TTC549 (cell line): ENCODE results near the gene PLEKHH2.
A peak's percentile ranks its signal among the peaks of the same experiment; 100 is the strongest.
"Not testable (repeated sequence)": the region's sequence is repeated elsewhere in the genome, so short reads cannot be mapped to it uniquely, and the experiment has no call there.

Experiments used
- FAIRE-seq: peaks from 2 replicates; lab custom pipeline; 2012; peaks lifted over from hg19 to GRCh38; lab: Jason Lieb, UNC

The PLEKHH2 gene

DNA sequence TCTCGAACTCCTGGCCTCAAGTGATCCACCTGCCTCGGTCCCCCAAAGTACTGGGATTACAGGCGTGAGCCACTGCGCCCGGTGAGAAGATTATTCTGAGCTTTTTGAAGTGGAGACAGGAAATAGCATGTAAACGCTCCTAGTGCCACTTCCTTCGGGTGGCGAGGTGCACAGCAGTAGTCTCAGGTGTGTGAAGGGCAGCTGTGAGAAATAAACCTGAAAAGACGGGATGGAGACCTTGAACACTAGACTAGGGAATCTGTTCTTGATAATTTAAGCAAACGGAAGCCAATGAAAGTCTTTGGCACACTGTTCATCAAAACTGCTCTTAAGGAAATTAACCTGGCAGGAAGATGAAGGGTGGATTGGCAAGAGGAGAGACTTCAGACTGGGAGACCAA, 439 bp upstream of the PLEKHH2 start:
- no peak for FAIRE-seq

DNA sequence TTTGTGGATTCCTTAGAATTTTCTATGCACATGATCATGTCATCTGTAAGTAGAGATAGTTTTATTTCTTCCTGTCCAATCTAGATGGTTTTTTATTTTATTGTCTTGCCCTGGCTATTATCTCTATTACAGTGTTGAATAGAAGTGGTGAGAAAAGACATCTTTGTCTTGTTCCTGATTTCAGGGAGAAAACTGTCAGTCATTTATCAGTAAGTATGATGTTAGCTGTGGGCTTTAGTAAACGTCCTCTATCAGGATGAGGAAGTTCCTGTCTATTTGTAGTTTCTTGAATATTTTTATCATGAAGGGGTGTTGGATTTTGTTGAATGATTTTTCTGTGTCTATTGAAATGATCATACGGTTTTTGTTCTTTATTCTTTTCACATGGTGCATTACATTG, 5.3 kb downstream of the PLEKHH2 start:
- peak; percentile 15 for FAIRE-seq

DNA sequence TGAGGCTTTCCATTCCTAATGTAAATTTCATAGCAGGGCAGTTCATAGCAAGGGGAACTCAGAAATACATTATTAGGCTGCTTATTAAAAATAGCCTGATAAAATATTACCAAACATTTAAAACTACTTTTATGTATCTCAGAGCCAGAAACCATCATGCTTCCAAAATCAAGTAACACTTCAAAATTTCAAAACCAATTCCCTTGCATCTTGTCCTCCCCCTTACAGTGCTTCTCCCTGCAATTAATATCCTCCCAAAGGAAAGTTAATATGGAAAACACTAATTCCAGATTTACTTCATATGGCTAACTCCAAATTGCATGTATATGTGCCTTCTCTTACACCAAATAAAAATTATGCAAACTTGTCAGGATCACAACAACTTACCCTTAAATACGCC, 6.6 kb downstream of the PLEKHH2 start:
- no peak for FAIRE-seq

DNA sequence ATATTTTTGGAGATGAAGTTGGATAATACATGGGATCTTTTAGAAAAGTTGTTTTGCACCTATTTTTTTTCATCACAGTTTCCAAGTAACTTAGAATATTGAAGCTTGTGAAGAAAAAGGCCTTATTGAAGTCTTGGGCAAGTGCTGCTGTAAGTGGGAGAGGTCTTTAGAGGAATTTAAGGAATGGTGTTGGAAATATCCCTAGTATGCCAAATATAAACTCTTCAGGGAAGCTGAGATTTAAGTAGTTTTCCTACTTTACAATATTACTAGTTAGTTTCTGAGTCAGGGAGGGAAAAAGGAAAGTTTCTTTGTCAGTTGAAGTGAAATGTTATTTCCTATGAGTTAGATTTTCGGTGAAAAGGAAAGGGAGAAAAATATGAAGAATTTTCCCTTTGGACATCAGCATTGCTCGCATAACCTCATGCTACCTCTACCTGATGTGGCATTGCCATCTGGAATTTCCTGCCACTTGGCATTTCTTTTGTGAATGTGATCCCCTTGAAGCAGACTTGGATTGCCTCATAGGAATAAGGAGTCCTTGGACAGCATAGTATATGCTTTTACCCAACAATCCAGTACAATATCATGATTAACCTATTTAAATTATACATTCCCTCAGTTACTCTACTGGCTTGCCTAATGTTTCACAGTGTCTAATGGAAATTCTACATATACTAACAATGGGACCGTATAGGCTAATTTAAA, 12.1 kb downstream of the PLEKHH2 start:
- FAIRE-seq: peak; percentile 34

DNA sequence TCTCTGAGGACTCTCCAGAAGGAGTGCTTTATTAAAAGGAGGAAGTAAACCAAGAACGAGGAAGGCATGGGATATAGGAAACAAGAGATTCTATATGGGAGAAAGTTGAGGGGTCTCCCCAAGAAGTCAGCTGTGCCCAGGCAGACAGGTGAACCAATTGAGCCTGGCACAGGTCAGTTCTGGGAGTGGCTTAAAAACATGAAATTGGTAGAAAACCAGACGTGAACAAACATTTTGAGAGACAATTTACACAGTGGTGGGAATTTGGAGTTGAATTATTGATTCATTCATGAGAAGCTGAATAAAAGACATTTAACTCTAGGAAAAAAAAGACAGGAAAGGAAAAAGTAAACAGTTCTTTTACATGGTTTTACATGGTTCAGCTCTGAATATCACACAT, 16.4 kb downstream of the PLEKHH2 start:
- FAIRE-seq: no peak

DNA sequence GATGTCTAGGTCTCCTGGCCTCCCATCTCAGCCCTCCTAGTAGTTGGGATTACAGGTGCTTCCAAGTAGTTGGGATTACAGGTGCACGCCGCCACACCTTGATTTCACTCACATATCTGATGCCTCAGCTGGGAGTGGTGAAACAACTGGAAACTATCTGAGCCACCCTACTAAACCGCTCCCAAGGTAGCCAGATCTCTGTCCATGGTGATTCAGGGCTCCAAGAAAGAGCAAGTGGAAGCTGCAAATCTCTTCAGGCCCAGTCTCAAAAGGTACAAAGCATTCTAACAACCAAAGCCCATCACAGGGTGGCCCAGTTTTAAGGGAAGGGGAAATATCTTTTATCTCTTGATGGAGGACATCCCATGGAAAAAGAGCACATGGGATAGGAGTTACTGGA, 20.2 kb downstream of the PLEKHH2 start:
- no peak for FAIRE-seq

DNA sequence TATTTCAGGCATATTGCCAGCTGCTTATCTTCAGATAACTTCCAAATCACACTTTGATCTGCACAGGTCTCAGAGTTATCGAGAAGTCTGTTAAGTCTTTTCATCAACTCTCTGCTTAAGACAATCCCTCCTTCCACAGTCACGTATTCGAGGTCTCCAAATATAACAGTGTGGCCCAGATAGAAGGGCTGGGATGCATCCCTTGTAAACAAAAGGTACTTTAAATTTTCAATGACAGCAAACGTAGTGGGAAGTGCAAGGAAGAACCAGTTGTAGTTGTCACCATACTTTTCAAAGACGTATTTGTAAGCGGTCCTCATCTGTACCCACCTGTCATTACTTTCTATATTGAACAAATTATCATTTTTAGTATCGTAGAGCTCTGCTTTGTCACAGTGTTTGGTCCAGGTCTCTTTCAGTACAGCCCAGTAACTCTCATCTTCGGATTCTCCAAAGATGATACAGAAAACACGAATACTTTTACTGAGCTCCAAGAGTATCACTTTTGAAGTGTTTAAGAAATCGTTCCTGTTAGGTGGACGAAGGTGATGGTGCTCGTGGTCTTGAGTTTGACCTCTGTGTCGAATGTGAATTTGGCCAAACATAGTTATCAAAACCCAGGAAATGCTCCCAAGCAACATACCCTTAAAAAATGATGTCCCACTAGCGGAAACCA, 38.7 kb downstream of the PLEKHH2 start:
- FAIRE-seq: no peak

DNA sequence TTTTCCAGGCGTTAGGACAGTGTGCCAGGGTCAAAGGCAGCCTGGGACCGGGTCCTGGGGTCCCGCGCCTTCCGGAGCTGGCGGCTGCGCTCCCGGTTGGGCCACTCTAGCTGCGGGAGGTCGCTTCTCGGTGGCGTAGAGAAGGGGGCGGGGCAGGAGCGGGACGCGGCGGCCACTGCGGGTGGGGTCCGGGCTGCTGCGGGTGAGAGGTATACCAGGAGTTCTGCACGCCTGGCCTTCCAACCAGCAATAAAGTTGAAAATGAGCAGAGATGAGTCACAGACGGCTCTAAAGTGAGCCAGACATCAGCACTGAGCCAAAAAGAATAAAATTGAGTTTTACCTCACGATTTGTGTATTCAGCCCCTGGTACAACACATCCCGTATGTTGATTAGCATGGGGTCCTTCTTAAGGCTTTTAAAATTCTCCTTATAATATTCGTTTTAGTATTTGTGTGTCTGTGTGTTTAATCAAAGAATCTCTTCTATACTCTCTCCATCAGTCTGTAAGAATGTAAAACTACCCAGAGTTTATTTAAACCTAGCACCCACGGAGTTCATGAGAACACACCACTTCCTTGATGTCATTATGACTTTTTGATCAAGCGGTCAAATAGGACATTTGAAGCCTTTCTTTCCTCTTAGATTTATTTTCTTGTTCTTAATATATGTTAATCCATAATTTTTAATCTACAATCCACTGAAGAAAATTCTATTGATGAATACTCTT, 39.4 kb downstream of the PLEKHH2 start, which contains the start of gene C1GALT1C1L:
Gene C1GALT1C1L, minus strand, starts transcription at position 108 of the 729 bp plus-strand sequence. Its CDS starts 107 bp downstream, at position 1.
- FAIRE-seq: no peak

DNA sequence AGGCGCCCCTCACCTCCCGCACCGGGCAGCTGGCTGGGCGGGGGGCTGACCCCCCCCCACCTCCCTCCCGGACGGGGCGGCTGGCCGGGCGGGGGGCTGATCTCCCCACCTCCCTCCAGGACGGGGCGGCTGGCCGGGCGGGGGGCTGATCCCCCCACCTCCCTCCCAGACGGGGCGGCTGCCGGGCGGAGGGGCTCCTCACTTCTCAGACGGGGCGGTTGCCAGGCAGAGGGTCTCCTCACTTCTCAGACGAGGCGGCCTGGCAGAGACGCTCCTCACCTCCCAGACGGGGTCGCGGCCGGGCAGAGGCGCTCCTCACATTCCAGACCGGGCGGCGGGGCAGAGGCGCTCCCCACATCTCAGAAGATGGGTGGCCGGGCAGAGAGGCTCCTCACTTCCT, 40.7 kb downstream of the PLEKHH2 start:
- not testable (repeated sequence) for FAIRE-seq

DNA sequence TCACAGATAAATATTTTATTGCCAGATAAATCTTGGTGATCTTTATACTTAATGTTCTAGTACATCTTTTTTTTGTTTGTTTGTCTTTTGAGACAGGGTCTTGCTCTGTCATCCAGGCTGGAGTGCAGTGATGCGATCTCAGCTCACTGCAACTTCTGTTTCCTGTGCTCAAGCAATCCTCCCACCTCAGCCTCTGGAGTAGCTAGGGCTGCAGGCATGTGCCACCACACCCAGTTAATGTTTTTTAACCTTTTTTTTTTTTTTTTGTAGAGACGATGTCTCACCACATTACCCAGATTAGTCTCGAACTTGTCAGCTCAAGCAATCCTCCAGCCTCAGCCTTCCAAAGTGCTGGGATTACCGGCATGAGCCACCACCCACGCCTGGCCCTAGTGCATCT, 48.3 kb downstream of the PLEKHH2 start:
- no peak for FAIRE-seq

DNA sequence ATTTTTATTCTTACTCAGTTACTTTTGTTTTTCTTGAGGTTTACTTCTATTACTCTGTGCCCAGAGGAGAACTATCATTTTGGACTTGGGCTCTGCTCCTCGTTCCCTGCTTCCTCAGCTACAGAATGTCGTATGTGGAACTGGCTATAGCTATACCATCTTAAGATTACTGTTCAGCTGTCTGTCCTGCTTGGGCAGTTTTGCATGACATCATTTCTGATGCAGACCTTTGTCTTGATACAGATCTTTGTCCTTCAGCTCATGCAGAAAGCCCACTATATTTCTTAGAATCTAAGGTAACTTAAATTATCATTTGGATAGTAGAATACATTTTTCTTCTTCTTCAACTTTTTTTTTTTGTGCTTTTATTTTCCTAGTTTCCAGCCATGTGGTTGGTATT, 52.9 kb downstream of the PLEKHH2 start:
- FAIRE-seq: no peak

DNA sequence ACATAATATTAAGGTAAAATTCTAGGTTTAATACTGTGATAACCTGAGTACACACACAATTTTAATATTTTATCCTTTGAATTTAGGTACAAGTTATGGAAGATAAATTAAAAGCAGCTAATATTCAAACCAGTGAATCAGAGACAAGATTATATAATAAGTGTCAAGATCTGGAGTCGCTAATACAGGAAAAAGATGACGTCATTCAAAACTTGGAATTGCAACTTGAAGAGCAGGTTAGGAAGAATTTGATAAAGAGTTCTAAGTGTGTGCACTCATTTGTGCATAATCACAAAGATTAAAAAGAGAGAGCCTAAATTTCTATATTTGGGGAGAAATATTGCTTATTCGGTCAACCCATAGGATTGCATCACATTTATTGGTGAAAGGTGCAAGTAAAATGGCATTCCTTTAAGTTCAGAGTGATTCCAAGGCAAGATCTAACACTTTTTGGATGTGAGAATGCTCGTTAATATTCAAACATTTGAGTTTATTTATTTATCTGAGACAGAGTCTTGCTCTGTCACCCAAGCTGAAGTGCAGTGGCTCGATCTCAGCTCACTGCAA, 55.5 kb downstream of the PLEKHH2 start:
- FAIRE-seq: peak; percentile 11

DNA sequence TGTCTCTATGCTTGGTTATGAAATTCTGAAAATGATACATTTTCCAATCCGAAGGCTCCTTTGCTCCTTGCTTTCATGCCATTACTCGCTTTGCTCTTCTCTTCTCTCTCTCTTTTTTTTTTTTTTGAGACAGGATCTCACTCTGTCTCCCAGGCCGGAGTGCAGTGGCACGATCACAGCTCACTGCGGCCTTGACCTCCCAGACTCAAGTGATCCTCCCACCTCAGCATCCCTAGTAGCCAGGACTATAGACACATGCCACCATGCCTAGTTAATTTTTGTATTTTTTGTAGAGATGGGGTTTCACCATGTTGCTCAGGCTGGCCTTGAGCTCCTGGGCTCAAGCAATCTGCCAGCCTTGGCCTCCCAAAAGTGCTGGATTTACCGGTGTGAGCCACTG, 61.1 kb downstream of the PLEKHH2 start:
- FAIRE-seq: not testable (repeated sequence)

DNA sequence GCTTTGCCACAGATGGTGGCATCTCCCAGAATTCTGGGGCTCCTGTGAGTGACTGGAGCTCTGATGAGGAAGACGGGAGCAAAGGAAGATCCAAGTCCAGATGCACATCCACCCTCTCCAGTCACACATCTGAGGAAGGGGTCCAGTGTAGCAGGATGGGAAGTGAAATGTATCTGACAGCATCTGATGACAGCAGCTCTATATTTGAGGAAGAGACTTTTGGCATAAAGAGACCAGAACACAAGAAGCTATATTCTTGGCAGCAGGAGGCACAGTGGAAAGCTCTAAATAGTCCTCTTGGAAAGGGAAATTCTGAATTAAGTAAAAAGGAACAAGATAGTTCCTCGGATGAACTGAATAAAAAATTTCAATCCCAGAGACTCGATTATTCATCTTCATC, 62.7 kb downstream of the PLEKHH2 start:
- no peak for FAIRE-seq

DNA sequence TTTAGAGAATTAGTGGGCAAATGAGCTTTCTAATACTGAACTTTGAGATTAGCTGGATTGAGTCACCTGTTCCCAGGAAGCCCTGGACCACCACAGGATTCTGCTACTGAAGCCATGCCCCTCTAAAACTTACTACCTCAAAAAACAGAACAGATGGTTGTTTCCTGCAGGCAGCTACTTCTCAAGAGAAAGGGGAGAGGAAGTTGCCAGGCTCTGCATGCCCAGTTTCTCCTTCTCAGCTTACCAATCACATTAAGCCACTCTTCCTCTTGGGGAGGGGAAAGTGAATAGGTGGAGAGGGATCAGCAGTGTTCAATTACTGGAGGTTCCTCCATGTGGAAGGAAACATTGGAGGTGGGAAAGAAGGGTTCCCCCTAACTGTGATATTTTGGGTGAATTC, 64.1 kb downstream of the PLEKHH2 start:
- FAIRE-seq: no peak

DNA sequence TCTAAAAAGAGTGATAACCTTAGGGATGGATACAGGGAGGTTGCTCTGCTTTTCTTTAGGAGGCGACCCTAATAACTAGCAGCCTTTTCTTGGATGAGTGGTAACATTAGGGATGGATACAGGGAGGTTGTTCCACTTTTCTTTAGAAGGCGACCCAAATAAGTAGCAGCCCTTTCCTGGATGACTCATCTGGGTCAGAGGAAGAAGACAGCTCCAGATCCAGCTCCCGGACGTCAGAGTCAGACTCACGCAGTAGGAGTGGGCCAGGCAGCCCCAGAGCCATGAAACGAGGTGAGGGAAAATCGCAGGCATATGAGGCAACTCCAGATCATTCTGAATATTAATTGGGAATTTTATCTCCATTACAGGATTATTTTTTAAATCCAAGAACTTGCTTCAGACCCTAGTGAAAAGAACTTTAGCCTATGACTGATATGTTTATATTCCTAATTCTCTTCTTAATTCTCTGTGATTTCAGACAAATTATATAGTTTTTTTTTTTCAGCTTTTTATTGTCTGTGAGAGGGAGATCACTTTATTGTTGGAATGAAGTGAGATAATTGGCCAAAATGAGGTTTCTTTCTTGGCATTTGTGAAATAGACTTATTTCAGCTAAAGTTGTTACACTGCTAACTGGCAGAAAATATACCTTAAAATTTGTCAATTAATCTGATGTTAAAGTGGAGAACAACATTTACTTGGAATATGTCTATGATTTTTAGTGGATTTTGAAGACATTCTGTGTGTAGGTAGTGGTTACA, 70.4 kb downstream of the PLEKHH2 start:
- FAIRE-seq: no peak

DNA sequence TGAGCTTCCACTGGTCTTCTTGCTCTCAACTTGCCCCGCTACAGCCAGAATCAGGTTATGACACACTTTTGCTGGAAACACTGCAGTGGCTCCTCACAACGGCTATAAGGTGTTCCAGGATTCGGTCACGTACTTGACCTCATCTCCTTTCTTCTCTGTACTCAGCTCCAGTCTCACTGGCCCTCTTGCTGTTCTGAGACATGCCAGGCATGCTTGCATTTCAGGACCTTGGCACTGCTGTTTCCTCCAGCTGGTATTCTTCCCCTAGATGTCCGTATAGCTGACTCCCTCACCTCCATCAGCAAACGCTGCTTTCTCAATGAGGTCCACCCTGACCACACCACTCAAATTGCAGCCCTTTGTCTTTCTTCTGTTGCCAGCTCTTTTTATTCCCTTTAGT, 71.1 kb downstream of the PLEKHH2 start:
- FAIRE-seq: no peak

DNA sequence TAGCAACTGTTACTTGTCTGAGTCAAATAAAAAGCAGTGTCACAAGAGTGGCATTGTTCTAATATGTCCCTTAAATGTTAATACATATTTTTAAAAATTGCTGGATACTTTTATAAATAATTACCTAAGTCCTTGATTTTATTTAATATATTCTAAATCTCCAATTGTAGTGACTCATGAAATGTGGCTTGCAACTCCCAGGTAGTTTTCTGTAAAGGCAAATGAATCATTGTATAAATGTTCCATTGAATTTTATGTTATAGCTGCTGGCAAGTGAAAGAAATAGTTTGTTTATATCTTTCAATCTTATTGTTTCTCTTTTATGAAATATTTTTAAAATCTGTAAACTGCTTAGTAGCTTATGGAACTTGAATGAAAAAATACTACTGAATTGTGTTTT, 71.8 kb downstream of the PLEKHH2 start:
- FAIRE-seq: peak; percentile 84

DNA sequence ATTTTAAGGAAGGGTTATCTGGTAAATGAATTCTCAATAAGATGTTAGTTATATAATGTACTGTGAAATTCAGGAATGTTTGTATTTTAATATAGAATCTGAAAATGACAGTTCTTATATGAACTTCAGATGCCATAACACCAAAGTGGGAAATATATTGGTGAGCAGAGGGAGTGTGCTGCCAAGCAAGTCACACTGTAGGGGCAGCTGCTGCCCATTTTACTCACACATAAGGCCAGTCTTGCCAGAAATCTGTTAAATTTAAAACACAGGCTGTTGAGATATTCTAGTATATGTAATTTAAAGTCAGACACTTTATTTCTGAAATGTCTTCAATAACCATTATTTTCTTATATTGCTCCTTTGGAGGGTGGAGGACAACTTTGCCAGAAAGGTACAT, 73.8 kb downstream of the PLEKHH2 start:
- FAIRE-seq: no peak

DNA sequence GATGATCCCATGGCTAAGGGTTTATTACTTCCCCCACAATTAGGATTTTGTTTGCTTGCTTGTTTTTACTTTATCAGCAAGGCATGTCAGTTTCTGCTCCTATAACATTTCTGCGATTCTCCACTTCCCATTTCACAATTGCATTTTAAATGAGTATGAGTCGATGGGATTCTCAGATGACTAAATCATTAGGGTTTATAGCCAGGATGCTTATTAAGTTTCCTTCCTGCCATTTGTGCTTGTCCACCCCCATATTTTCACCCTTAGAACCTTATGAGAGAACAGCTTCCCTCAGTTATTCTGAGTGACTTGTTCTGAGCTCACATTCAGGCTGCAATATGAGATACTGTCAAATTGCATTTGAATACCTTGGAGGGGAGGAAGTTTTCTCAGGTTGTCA, 77.1 kb downstream of the PLEKHH2 start:
- no peak for FAIRE-seq

DNA sequence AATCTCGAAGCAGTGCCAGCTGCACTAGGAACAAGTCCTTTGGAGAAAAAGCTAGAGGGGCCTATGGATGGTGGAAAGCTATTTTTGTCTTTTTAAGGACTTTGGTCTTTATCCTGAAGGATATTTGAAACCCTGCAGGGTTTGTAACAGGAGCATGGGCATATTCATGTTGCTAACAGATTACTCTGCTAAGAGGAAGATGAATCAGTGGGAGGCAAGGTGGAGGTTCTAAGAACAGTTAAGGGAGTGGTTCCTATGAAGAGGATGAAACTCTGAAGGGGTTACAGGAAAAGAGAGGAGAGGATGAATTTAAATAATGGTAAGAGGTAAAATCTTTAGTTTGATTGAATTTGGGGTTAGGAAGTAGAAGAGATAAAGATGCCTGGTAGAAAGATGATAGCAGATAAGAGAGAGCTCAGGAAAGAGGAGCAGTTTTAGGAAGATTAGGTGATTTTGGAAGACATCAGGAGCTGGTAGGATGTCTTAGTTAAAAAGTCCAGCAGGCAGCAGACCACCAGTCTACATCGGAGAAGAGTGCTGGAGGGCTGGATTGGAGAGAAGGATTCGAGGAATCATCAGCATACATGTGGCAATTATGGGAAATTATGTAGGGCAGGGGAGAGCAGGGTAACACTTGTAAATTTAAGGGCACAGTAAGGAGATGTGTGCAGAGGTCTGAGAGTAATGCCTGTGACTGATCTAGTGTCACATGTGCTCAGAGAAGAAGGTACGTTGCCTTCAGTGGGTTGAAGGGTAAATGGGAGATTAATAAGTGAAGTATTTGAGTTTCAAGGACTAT, 78.4 kb downstream of the PLEKHH2 start:
- FAIRE-seq: no peak
